ENCODE results near the gene ALPK3. TPM values are rescaled to one million over a fixed set of nuclear protein-coding genes. Genes with fewer than 3 reads are reported as not detected.

Gene ALPK3
- total and polyA plus RNA-seq, 10 of the 15 experiments (the other 5 are each of a cell fraction or from before 2014, with no cell fraction given): under 0.01 to 0.05 (median 0.02) TPM; not detected in 6

GRCh38 chr15:84831028-84831427 is 13.9 kb downstream of the ALPK3 start:
- no peaks in the 10 kb centered on the region for H3K36me3 ChIP-seq (ENCODE audit: control insufficient read depth in 2 of 2, insufficient read depth in 2 of 2, low read length in 1 of 2)
- no peak overlapping the region for H3K9ac ChIP-seq (ENCODE audit: control insufficient read depth, insufficient read depth, low read length)
- H3K4me3 ChIP-seq: no peak overlapping the region
- no peaks in the 10 kb centered on the region for H3K9me3 ChIP-seq (replicated peaks; ENCODE audit: control insufficient read depth, insufficient read depth, low read length)
- no peak for DNase-seq (ENCODE audit: low read depth, low spot score)
- ChIA-PET POLR2A (interaction anchor here (0.5 kb wide), 1 partner anchor 118 kb away, joined by 4 read pairs; no protein-coding TSS in a partner anchor), CTCF (interaction anchor here (0.6 to 1.3 kb wide), 3 partner anchors 9 to 233 kb away, joined by 3 to 4 read pairs (median 3); no protein-coding TSS in a partner anchor), SMC1A (ENCODE audit: uncharacterized antibody, unreplicated experiment) (no interaction called here), RAD21 (ENCODE audit: unreplicated experiment) (no interaction called here)
- no TSS peak for BruUV-seq (replicated peaks)
- TF ChIP-seq E4F1 (IDR thresholded peaks at IDR 0.05; ENCODE audit: borderline replicate concordance, partially characterized antibody): no peak
- TF ChIP-seq RAD21 (IDR thresholded peaks at IDR 0.05; ENCODE audit: insufficient read depth, low read depth, low read length): no peak
- TF ChIP-seq RBBP5 (conservative IDR thresholded peaks at IDR 0.05): no peak
- TF ChIP-seq PBX3 (IDR thresholded peaks at IDR 0.05; ENCODE audit: insufficient replicate concordance, low read depth, low read length): no peak
- TF ChIP-seq EP300 (IDR thresholded peaks at IDR 0.05; ENCODE audit: borderline replicate concordance in 1 of 2, control insufficient read depth in 1 of 2, low read depth in 2 of 2, low read length in 2 of 2): no peak
- TF ChIP-seq STAT1 (conservative IDR thresholded peaks at IDR 0.05): no peak
- no peak for TF ChIP-seq REST (IDR thresholded peaks at IDR 0.05; ENCODE audit: low read depth, low read length)
- no peak for TF ChIP-seq MEF2A (IDR thresholded peaks at IDR 0.05; ENCODE audit: insufficient read depth, low read depth, low read length)
- H4K20me1 ChIP-seq (ENCODE audit: control insufficient read depth, insufficient read depth): no peaks in the 10 kb centered on the region
- no peak overlapping the region for H3K27ac ChIP-seq (ENCODE audit: control insufficient read depth, insufficient read depth)
- no peaks in the 10 kb centered on the region for H3K79me2 ChIP-seq (ENCODE audit: control insufficient read depth, insufficient read depth, low read length)
- no peak overlapping the region for H2AFZ ChIP-seq (ENCODE audit: control insufficient read depth, low read depth, low read length)
- no peak for FAIRE-seq
- ATAC-seq: no peak
- in situ Hi-C loops (cut with MboI) (no loop called here), intact Hi-C loops (cut with micrococcal nuclease; ENCODE audit: unreplicated experiment) (no loop called here)
- 40% methylated on average over 5 of the region's 5 CpGs for WGBS (ENCODE audit: insufficient coverage, insufficient replicate concordance, low lambda C conversion rate, missing lambda C conversion rate)
- H3K4me1 ChIP-seq (ENCODE audit: control insufficient read depth, insufficient read depth, low read length): no peaks in the 10 kb centered on the region
- peaks cover 2 to 6% of the 10 kb centered on the region in 2 experiments; a peak in 3 of 4 replicates for H3K27me3 ChIP-seq (replicated peaks in 1 of 2; ENCODE audit: control insufficient read depth in 2 of 2, insufficient read depth in 2 of 2, low read length in 1 of 2)
- H3K4me2 ChIP-seq (ENCODE audit: control insufficient read depth, insufficient read depth): no peak overlapping the region

All from GM12878 (cell line).